K562 (cell line): ENCODE results near the gene CNIH4. TPM values are rescaled to one million over a fixed set of nuclear protein-coding genes. Genes with fewer than 3 reads are reported as not detected.

Source experiments
- ATAC-seq: fragments of 200-7000 bp; cut with Tn5 transposase; 3 replicates; pipeline ENCODE4 v1.9.1; 2020; ENCODE audit warnings: moderate library complexity
- BruUV-seq: library from RNA; stranded (reverse); fragments of 400-500 nt; replicated peaks from 2 replicates; lab custom pipeline; 2021; lab: Mats Ljungman, UMichigan
- CTCF ChIA-PET: fragments of 300-600 bp; formaldehyde crosslinking; extraction: SDS; loops from one replicate; lab custom pipeline; 2021; ENCODE audit warnings: low intra/inter-chr PET ratio; lab: Yijun Ruan, JAX
- POLR2A ChIA-PET: fragments of 300-600, 350-650 bp; sonication (Branson Sonifier 250); formaldehyde crosslinking; extraction: SDS; loops from one replicate; lab custom pipeline; 2021; ENCODE audit warnings: antibody characterized with exemption, inconsistent platforms; lab: Yijun Ruan, JAX
- DNase-seq, 4 experiments: peaks; one replicate each; pipeline versions ENCODE4 v3.0.0 to v3.0.0-alpha.2; 2011 to 2018; ENCODE audit warnings: low spot score in 3 of 4, mixed read lengths in 3 of 4; ENCODE audit errors: extremely low read depth in 1 of 4
- FAIRE-seq: peaks from 2 replicates; lab custom pipeline; 2011; peaks lifted over from hg19 to GRCh38; lab: Jason Lieb, UNC
- H2AFZ ChIP-seq: 2 replicates; pipeline ENCODE4 v1.6.0; 2011; ENCODE audit warnings: low read depth, low read length, control low read depth, inconsistent platforms
- H3K27ac ChIP-seq: fragments of 200-600 bp; 3 replicates; pipeline ENCODE4 v1.8.0; 2011; ENCODE audit warnings: low read depth, mild to moderate bottlenecking, control low read depth, inconsistent platforms, low read length, moderate library complexity, mixed read lengths; ENCODE audit errors: extremely low read depth
- H3K27me3 ChIP-seq, 2 experiments: fragments of 300-600 bp in 1 of 2; 2 replicates in 1 of 2; 3 replicates in 1 of 2; pipeline versions ENCODE4 v1.6.0 to v1.8.0; 2011; ENCODE audit warnings: inconsistent platforms in 2 of 2, low read length in 2 of 2, mild to moderate bottlenecking in 1 of 2, mixed read lengths in 1 of 2, moderate library complexity in 1 of 2; ENCODE audit not compliant: control insufficient read depth in 2 of 2, insufficient read depth in 2 of 2
- H3K36me3 ChIP-seq: fragments of 300-600 bp; 3 replicates; pipeline ENCODE4 v1.8.0; 2011; ENCODE audit warnings: mild to moderate bottlenecking, low read length, inconsistent platforms; ENCODE audit not compliant: control insufficient read depth, insufficient read depth
- H3K4me1 ChIP-seq, 2 experiments: fragments of 200-600 bp in 1 of 2; replicated peaks in 1 of 2; 2 replicates in 1 of 2; 3 replicates in 1 of 2; pipeline versions ENCODE4 v1.5.1 to v1.8.0; 2011; ENCODE audit warnings: inconsistent platforms in 2 of 2, low read length in 2 of 2, mild to moderate bottlenecking in 1 of 2, mixed read lengths in 1 of 2, moderate library complexity in 1 of 2; ENCODE audit not compliant: control insufficient read depth in 2 of 2, insufficient read depth in 2 of 2
- H3K4me2 ChIP-seq: 2 replicates; pipeline ENCODE4 v1.6.1; 2011; ENCODE audit warnings: low read length, control low read depth, inconsistent platforms, mixed read lengths; ENCODE audit not compliant: insufficient read depth
- H3K4me3 ChIP-seq: fragments of 200-600 bp; sonication (generic), shearing (Covaris generic); 2 replicates; pipeline ENCODE4 v1.5.1; 2016; ENCODE audit warnings: control low read depth, inconsistent platforms
- H3K79me2 ChIP-seq: fragments of 200-600 bp; 3 replicates; pipeline ENCODE4 v1.8.0; 2011; ENCODE audit warnings: low read length, inconsistent platforms; ENCODE audit not compliant: control insufficient read depth, insufficient read depth
- H3K9ac ChIP-seq, 2 experiments: 2 replicates each; pipeline versions ENCODE4 v1.6.0 to v1.6.1; 2011; ENCODE audit warnings: low read depth in 2 of 2, low read length in 2 of 2, control low read depth in 1 of 2, inconsistent platforms in 1 of 2, mild to moderate bottlenecking in 1 of 2, mixed read lengths in 1 of 2; ENCODE audit not compliant: insufficient read depth in 1 of 2
- H3K9me1 ChIP-seq: one replicate; pipeline ENCODE4 v1.6.0; 2011; ENCODE audit warnings: inconsistent platforms, mild to moderate bottlenecking, low read length, moderate library complexity; ENCODE audit not compliant: control insufficient read depth, insufficient read depth
- H3K9me3 ChIP-seq: replicated peaks from 2 replicates; pipeline ENCODE4 v1.5.1; 2011; ENCODE audit warnings: low read depth, low read length, inconsistent platforms; ENCODE audit not compliant: control insufficient read depth, insufficient read depth
- H4K20me1 ChIP-seq: replicated peaks from 2 replicates; pipeline ENCODE4 v1.6.1; 2011; ENCODE audit warnings: low read length, inconsistent platforms, mixed read lengths; ENCODE audit not compliant: control insufficient read depth, insufficient read depth
- HDGF ChIP-seq: fragments of 450-650 bp; IDR thresholded peaks from 2 replicates; pipeline ENCODE4 v1.6.1; 2016
- KAT8 ChIP-seq: fragments of 450-650 bp; IDR thresholded peaks from 2 replicates; pipeline ENCODE4 v1.6.1; 2016; ENCODE audit warnings: low read depth, mild to moderate bottlenecking
- ZNF324 ChIP-seq: fragments of 250-450 bp; sonication (Bioruptor Pico); IDR thresholded peaks from 2 replicates; pipeline ENCODE4 v1.4.0; 2020; ENCODE audit warnings: mild to moderate bottlenecking
- ZNF766 ChIP-seq: fragments of 200-800 bp; sonication (Bioruptor generic); conservative IDR thresholded peaks from 2 replicates; pipeline ENCODE4 v1.6.1; 2016; ENCODE audit warnings: missing genetic modification characterization, missing compliant biosample characterization
- WGBS: fragments of 100-300 bp; shearing (Covaris generic); methylation state at CpG from one replicate; pipeline ENCODE4 v1.1.6; 2016; ENCODE audit warnings: low coverage, mixed read lengths; ENCODE audit not compliant: insufficient coverage; ENCODE audit errors: missing lambda C conversion rate; 5-methylcytosine and 5-hydroxymethylcytosine counted together
- in situ Hi-C: fragments of 300-500 bp; cut with MboI; formaldehyde crosslinking; loops from 4 replicates; pipeline ENCODE4 v1.15.0; 2018; ENCODE audit warnings: inconsistent platforms, mixed read lengths
- intact Hi-C: fragments of 100-400 bp; cut with micrococcal nuclease; formaldehyde crosslinking; loops from 2 replicates; pipeline ENCODE4 v1.14.2; 2022
- polyA plus RNA-seq, 8 experiments: library from polyadenylated mRNA; depleted of rRNA in 4 of 8; stranded (reverse) in 5 of 8; unstranded in 3 of 8; fragments of >200 nt; fragmentation: Nextera tagmentation in 2 of 8; fragmentation: Illumina TruSeq in 1 of 8; extraction: Ambion mirVana in 2 of 8; extraction: Trizol in 1 of 8; gene quantifications; 2 replicates each; pipeline versions ENCODE4 v1.2.1 to v1.2.3, GENCODE V29; 2011 to 2014; ENCODE audit warnings: inconsistent platforms in 1 of 8, missing spikeins in 1 of 8
- total RNA-seq, 7 experiments: library from RNA; depleted of rRNA in 6 of 7; stranded (reverse); fragments of >200 nt in 6 of 7; fragmentation: Illumina TruSeq in 2 of 7; extraction: Trizol in 2 of 7; gene quantifications; 2 replicates each; pipeline versions ENCODE4 v1.2.1 to v1.2.3, GENCODE V29; 2011 to 2021; ENCODE audit warnings: low replicate concordance in 1 of 7
- TF ChIP-seq, protein P1 (sequence below): sonication (generic); formaldehyde crosslinking; IDR thresholded peaks from 2 replicates; pipeline ENCODE4 v1.8.1; 2023; ENCODE audit warnings: mild to moderate bottlenecking, missing genetic modification reagents
- TF ChIP-seq, protein P2 (sequence below): fragments of 150-350 bp; IDR thresholded peaks from 2 replicates; pipeline ENCODE4 v1.6.1; 2014; ENCODE audit warnings: low read depth, mild to moderate bottlenecking, low read length, borderline replicate concordance

Gene CNIH4
- total and polyA plus RNA-seq, 9 of the 15 experiments (the other 6 are each of a cell fraction or from before 2014, with no cell fraction given) = 41.3 to 266 (median 61.1) TPM

DNA sequence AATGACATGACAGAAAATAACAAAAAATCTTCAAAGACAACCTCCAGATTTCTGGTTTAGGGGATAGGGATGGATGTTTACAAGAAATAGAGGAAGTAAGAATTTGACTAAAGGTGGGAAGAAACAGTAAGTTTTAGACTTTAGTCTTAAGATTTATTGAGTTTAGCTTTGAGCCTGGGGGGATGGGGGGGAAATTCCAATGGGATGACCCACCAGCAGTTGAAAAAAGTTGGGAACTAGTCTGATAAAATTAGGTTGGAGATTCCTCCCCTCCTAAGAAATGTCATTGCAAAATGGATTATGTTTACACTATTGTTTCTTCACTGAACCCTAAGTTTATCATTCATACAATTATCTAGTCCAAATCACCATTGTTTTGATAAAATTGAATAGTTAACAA, 49.5 kb downstream of the CNIH4 start:
- no peaks in the 10 kb centered on the region for H3K9me3 ChIP-seq
- TF ChIP-seq HDGF = no peak
- TF ChIP-seq KAT8 = no peak
- no peak for TF ChIP-seq ZNF324
- TF ChIP-seq, all 486 proteins: peak for 0
- CTCF ChIA-PET = no interaction called here
- Histone ChIP-seq H3K4me1 (no peaks in the 10 kb centered on the region), H4K20me1 (no peaks in the 10 kb centered on the region), H3K4me2 (no peak overlapping the region), H2AFZ (no peak overlapping the region), H3K79me2 (0 out of 3 replicates have a peak, but pooled peaks cover 2% of the 10 kb centered on the region), H3K9me1 (no peaks in the 10 kb centered on the region), H3K36me3 (peaks cover 88% of the 10 kb centered on the region), H3K9ac (no peak overlapping the region), H3K27ac (no peak overlapping the region), H3K4me3 (no peak overlapping the region), H3K27me3 (no peaks in the 10 kb centered on the region)
- in situ Hi-C loops (no loop called here), intact Hi-C loops (no loop called here)
- DNase-seq = no peak
- no peak for FAIRE-seq
- ATAC-seq = no peak
- POLR2A ChIA-PET = interaction anchor here (3.6 kb wide), 1 partner anchor 11 kb away, joined by 18 read pairs; no protein-coding TSS in a partner anchor
- no TSS peak for BruUV-seq

DNA sequence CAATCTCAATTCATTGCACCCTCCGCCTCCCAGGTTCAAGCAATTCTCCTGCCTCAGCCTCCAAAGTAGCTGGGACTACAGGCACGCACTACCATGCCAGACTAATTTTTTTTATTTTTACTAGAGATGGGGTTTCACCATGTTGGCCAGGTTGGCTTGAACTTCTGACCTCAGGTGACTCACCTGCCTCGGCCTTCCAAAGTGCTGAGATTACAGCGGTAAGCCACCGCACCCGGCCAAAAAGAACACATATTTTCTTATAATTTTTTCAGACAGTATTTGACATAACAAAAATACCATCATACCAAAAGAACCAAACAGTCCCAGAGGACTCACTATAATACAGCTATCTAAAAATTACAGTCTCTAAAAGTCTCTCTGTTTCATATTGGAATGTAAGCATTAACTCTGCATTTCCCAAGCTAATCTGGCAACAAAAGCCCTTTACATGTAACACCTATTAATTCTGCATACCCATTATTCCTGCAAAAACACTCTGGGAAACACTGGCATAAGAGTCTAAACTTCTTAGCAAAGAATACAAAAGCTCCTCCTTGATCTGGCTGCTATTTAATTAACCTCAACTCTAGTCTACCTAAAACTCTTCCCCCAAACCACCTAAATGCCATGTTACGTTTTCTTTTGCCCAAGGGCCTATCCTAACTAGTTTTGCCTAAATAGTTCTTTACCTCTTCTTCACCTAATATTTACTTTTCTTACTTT, 51.1 kb downstream of the CNIH4 start:
- no TSS peak for BruUV-seq
- intact Hi-C loops (no loop called here), in situ Hi-C loops (no loop called here)
- no peak for TF ChIP-seq ZNF766 (CRISPR knock-in tag)
- TF ChIP-seq, protein P1, sequence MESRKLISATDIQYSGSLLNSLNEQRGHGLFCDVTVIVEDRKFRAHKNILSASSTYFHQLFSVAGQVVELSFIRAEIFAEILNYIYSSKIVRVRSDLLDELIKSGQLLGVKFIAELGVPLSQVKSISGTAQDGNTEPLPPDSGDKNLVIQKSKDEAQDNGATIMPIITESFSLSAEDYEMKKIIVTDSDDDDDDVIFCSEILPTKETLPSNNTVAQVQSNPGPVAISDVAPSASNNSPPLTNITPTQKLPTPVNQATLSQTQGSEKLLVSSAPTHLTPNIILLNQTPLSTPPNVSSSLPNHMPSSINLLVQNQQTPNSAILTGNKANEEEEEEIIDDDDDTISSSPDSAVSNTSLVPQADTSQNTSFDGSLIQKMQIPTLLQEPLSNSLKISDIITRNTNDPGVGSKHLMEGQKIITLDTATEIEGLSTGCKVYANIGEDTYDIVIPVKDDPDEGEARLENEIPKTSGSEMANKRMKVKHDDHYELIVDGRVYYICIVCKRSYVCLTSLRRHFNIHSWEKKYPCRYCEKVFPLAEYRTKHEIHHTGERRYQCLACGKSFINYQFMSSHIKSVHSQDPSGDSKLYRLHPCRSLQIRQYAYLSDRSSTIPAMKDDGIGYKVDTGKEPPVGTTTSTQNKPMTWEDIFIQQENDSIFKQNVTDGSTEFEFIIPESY (CRISPR knock-in tag) = 0 out of 2 replicates have a peak, but pooled peaks have one; percentile 12
- TF ChIP-seq, protein P2, sequence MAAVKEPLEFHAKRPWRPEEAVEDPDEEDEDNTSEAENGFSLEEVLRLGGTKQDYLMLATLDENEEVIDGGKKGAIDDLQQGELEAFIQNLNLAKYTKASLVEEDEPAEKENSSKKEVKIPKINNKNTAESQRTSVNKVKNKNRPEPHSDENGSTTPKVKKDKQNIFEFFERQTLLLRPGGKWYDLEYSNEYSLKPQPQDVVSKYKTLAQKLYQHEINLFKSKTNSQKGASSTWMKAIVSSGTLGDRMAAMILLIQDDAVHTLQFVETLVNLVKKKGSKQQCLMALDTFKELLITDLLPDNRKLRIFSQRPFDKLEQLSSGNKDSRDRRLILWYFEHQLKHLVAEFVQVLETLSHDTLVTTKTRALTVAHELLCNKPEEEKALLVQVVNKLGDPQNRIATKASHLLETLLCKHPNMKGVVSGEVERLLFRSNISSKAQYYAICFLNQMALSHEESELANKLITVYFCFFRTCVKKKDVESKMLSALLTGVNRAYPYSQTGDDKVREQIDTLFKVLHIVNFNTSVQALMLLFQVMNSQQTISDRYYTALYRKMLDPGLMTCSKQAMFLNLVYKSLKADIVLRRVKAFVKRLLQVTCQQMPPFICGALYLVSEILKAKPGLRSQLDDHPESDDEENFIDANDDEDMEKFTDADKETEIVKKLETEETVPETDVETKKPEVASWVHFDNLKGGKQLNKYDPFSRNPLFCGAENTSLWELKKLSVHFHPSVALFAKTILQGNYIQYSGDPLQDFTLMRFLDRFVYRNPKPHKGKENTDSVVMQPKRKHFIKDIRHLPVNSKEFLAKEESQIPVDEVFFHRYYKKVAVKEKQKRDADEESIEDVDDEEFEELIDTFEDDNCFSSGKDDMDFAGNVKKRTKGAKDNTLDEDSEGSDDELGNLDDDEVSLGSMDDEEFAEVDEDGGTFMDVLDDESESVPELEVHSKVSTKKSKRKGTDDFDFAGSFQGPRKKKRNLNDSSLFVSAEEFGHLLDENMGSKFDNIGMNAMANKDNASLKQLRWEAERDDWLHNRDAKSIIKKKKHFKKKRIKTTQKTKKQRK = no peak
- H3K9me3 ChIP-seq = no peaks in the 10 kb centered on the region
- CTCF ChIA-PET = no interaction called here
- 0 out of 3 replicates have a peak, but pooled peaks cover 2% of the 10 kb centered on the region for H3K79me2 ChIP-seq
- 90% methylated on average over 7 of the region's 7 CpGs for WGBS
- H3K36me3 ChIP-seq = peaks cover 88% of the 10 kb centered on the region
- no peaks in the 10 kb centered on the region for H3K4me1 ChIP-seq
- H3K27ac ChIP-seq = no peak overlapping the region
- no peak overlapping the region for H3K4me3 ChIP-seq
- H4K20me1 ChIP-seq = no peaks in the 10 kb centered on the region
- H3K9ac ChIP-seq = no peak overlapping the region
- no peaks in the 10 kb centered on the region for H3K27me3 ChIP-seq
- H2AFZ ChIP-seq = no peak overlapping the region
- POLR2A ChIA-PET = interaction anchor here (1.1 to 1.6 kb wide), 5 partner anchors 8 to 59 kb away, joined by 3 to 4 read pairs (median 3); no protein-coding TSS in a partner anchor
- FAIRE-seq = no peak
- no peak overlapping the region for H3K4me2 ChIP-seq
- no peak for ATAC-seq
- no peak for DNase-seq
- H3K9me1 ChIP-seq = no peaks in the 10 kb centered on the region
